Ishikawa (cell line): Measurements from ENCODE around the gene GLYATL1.

Source experiments
- CEBPB ChIP-seq: IDR thresholded peaks from 2 replicates; pipeline ENCODE4 v1.6.1; 2012
- CREB1 ChIP-seq: IDR thresholded peaks from 2 replicates; pipeline ENCODE4 v1.6.1; 2012; ENCODE audit warnings: low read depth
- EGR1 ChIP-seq: IDR thresholded peaks from 2 replicates; pipeline ENCODE4 v1.6.1; 2012
- EP300 ChIP-seq: IDR thresholded peaks from 2 replicates; pipeline ENCODE4 v1.6.1; 2012; ENCODE audit warnings: borderline replicate concordance
- FOXM1 ChIP-seq: IDR thresholded peaks from 2 replicates; pipeline ENCODE4 v1.6.1; 2012; ENCODE audit warnings: low read depth, borderline replicate concordance
- NFIC ChIP-seq: IDR thresholded peaks from 2 replicates; pipeline ENCODE4 v1.6.1; 2012
- RAD21 ChIP-seq: IDR thresholded peaks from 2 replicates; pipeline ENCODE4 v1.6.1; 2012; ENCODE audit warnings: low read depth
- REST ChIP-seq: IDR thresholded peaks from 2 replicates; pipeline ENCODE4 v1.6.1; 2012; ENCODE audit warnings: low read depth, mild to moderate bottlenecking
- TAF1 ChIP-seq: IDR thresholded peaks from 2 replicates; pipeline ENCODE4 v1.6.1; 2012; ENCODE audit warnings: low read depth, mild to moderate bottlenecking
- TCF12 ChIP-seq: IDR thresholded peaks from 2 replicates; pipeline ENCODE4 v1.6.1; 2012; ENCODE audit warnings: low read depth
- TEAD4 ChIP-seq: IDR thresholded peaks from 2 replicates; pipeline ENCODE4 v1.6.1; 2012
- USF1 ChIP-seq: IDR thresholded peaks from 2 replicates; pipeline ENCODE4 v1.6.1; 2012
- YY1 ChIP-seq: IDR thresholded peaks from 2 replicates; pipeline ENCODE4 v1.6.1; 2012; ENCODE audit warnings: low read depth
- ZBTB7A ChIP-seq: IDR thresholded peaks from 2 replicates; pipeline ENCODE4 v1.6.1; 2012; ENCODE audit warnings: low read depth
- TF ChIP-seq, protein P1 (sequence below): IDR thresholded peaks from 2 replicates; pipeline ENCODE4 v1.6.1; 2012

GLYATL1 gene

GRCh38 chr11:58928107-58928499, 11.2 kb upstream of the GLYATL1 start:
- TF ChIP-seq CEBPB (no peak), USF1 (no peak), RAD21 (no peak), REST (no peak), EGR1 (no peak), FOXM1 (no peak), YY1 (no peak), TEAD4 (no peak), NFIC (no peak), TCF12 (no peak), EP300 (no peak), ZBTB7A (no peak), TAF1 (no peak), CREB1 (no peak)
- TF ChIP-seq, protein P1, sequence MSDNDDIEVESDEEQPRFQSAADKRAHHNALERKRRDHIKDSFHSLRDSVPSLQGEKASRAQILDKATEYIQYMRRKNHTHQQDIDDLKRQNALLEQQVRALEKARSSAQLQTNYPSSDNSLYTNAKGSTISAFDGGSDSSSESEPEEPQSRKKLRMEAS = no peak

- TF ChIP-seq TEAD4 (no peak), YY1 (no peak), ZBTB7A (no peak), CEBPB (no peak), EGR1 (no peak), CREB1 (no peak), FOXM1 (no peak), NFIC (no peak), REST (no peak), TCF12 (no peak), USF1 (no peak), EP300 (no peak), RAD21 (no peak), TAF1 (no peak)
- TF ChIP-seq, protein P1 = no peak
Observed at GRCh38 chr11:58928691-58929090, 10.6 kb upstream of the GLYATL1 start.

GRCh38 chr11:58930926-58931325, 8.4 kb upstream of the GLYATL1 start:
- no peak for TF ChIP-seq REST
- TF ChIP-seq TCF12 = no peak

DNA sequence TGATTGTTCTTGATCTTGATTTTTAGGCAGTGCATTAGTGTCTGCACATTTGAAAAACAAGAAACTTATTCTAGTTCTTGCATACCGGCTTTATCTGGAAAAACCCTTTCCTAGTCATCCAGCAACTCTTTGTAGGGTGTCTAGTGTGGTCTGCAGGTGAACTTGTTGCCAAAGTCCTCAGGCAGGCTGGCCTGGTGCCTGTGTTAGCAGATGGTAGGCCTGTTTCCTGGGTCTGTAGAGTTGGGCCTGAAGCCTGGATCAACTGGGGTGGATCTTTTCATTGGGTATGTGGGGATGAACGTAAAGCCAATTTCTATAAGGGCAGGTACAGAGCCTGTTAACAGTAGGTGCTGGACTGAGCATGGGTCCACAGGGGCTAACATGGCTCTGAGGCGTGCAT, 5.6 kb upstream of the GLYATL1 start:
- no peak for TF ChIP-seq TAF1
- no peak for TF ChIP-seq ZBTB7A
- TF ChIP-seq TCF12 = no peak
- no peak for TF ChIP-seq USF1
- TF ChIP-seq FOXM1 = no peak
- TF ChIP-seq, protein P1 = no peak
- no peak for TF ChIP-seq REST
- TF ChIP-seq EP300 = no peak
- no peak for TF ChIP-seq RAD21
- TF ChIP-seq CREB1 = no peak
- TF ChIP-seq EGR1 = no peak
- no peak for TF ChIP-seq YY1
- no peak for TF ChIP-seq TEAD4
- TF ChIP-seq CEBPB = no peak
- no peak for TF ChIP-seq NFIC
